Brain microvascular endothelial cell (primary cell): Measurements from ENCODE around the gene MAJIN.

Experiments
- DNase-seq: peaks from one replicate; pipeline ENCODE4 v3.0.0-alpha.2; 2020
- H3K27ac ChIP-seq: fragments of 250-450 bp; sonication (Bioruptor Pico); 2 replicates; pipeline ENCODE4 v1.5.1; 2020; ENCODE audit warnings: mild to moderate bottlenecking, moderate library complexity
- H3K27me3 ChIP-seq: fragments of 250-450 bp; sonication (Bioruptor Pico); replicated peaks from 2 replicates; pipeline ENCODE4 v1.5.1; 2020; ENCODE audit warnings: mild to moderate bottlenecking
- H3K36me3 ChIP-seq: fragments of 250-450 bp; sonication (Bioruptor Pico); replicated peaks from 2 replicates; pipeline ENCODE4 v1.5.1; 2020; ENCODE audit warnings: mild to moderate bottlenecking
- H3K4me3 ChIP-seq: 2 replicates; pipeline ENCODE4 v1.5.1; 2011; ENCODE audit warnings: low read depth, mild to moderate bottlenecking, control low read depth, low read length, moderate library complexity
- in situ Hi-C: cut with HindIII; loops from 2 replicates; pipeline ENCODE4 v1.10.0; 2017; ENCODE audit warnings: low sequenced_read_pairs, low pct_ligation_motif_present
- TF ChIP-seq, protein P1 (sequence below): IDR thresholded peaks from 2 replicates; pipeline ENCODE4 v1.5.1; 2011; ENCODE audit warnings: low read depth, mild to moderate bottlenecking, moderate library complexity, low read length, control low read depth, inconsistent platforms; ENCODE audit errors: missing control alignments

Gene MAJIN

DNA sequence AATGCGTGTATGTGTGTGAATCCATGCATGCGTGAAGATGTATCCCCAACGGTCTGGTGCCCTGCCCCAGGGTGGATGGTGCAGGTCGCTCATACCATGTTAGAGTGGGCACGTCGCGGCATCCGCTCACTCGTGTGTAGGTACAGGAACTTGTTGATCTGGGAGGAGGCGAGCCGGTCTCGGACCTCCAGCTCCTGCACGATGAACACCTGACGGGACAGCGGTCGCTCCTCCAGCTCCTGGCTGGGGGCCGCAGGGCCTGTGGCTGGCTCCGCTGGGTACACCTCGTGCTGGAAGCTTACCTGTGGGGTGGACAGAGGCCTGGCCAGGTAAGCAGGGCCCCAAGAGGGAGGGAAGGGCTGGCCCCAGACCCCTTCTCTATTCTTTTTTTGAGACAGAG, 73.4 kb downstream of the MAJIN start:
- H3K4me3 ChIP-seq, result no peak overlapping the region
- TF ChIP-seq, protein P1, sequence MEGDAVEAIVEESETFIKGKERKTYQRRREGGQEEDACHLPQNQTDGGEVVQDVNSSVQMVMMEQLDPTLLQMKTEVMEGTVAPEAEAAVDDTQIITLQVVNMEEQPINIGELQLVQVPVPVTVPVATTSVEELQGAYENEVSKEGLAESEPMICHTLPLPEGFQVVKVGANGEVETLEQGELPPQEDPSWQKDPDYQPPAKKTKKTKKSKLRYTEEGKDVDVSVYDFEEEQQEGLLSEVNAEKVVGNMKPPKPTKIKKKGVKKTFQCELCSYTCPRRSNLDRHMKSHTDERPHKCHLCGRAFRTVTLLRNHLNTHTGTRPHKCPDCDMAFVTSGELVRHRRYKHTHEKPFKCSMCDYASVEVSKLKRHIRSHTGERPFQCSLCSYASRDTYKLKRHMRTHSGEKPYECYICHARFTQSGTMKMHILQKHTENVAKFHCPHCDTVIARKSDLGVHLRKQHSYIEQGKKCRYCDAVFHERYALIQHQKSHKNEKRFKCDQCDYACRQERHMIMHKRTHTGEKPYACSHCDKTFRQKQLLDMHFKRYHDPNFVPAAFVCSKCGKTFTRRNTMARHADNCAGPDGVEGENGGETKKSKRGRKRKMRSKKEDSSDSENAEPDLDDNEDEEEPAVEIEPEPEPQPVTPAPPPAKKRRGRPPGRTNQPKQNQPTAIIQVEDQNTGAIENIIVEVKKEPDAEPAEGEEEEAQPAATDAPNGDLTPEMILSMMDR, result no peak
- H3K27me3 ChIP-seq, result no peaks in the 10 kb centered on the region
- in situ Hi-C loops, result no loop called here
- DNase-seq, result no peak
- no peak overlapping the region for H3K27ac ChIP-seq
- peaks cover 37% of the 10 kb centered on the region for H3K36me3 ChIP-seq

DNA sequence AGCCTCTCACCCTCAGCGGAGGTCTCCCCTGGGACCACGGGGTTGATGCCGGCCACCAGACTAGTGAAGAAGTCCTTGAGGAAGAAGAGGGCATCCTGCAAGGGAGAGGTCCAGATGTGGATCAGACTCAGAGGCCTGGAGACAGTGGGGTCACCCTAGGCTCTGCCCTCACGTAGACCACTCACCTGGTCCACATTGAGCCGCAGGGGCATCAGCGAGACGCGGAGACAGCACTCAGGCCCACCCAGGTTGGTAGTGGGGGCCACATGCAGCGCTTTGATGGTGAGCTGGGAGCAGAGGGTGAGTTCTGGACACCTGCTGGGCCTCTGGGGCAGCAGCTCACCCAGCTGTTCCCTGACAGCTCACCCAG, 73.8 kb downstream of the MAJIN start:
- TF ChIP-seq, protein P1, result no peak
- no peak overlapping the region for H3K4me3 ChIP-seq
- no peak overlapping the region for H3K27ac ChIP-seq
- DNase-seq, result no peak
- peaks cover 33% of the 10 kb centered on the region for H3K36me3 ChIP-seq
- no peaks in the 10 kb centered on the region for H3K27me3 ChIP-seq
- in situ Hi-C loops, result no loop called here

DNA sequence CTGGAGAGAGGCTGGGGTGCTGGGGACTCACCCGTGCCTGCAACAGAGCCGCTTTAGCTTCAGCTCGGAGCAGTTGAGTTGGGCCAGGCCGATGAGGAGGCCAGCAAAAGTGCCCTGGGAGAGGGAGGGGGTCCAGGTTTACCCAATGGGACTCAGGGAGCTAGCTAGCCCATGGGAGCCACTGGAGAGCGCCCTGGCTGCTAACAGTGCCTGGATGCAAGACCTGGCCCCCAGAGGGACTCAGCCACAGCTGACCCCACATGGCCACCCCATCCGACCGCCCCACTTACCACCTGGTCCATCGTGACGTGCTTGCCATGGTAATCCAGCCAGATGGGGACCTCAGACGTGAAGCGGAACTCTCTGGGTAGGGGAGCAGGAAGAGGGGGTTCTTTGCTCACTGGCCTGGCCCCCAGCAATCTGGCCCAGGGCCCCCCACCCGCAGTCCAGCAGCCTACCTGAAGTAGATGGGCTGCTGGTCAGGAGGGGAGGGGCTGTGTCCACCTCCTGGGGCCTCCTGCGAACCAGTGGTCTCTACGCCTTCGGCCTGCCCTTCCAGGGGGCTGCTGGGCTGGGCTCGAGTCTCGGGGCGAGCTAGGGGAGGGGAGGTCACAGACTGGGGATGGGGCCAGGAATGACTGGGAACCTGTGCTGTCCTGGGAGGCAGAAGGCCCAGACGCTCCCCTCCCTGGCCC, 74.4 kb downstream of the MAJIN start:
- Histone ChIP-seq H3K27ac (no peak overlapping the region), H3K4me3 (no peak overlapping the region), H3K27me3 (no peaks in the 10 kb centered on the region), H3K36me3 (peaks cover 31% of the 10 kb centered on the region)
- TF ChIP-seq, protein P1, result no peak
- no peak for DNase-seq
- in situ Hi-C loops, result no loop called here

DNA sequence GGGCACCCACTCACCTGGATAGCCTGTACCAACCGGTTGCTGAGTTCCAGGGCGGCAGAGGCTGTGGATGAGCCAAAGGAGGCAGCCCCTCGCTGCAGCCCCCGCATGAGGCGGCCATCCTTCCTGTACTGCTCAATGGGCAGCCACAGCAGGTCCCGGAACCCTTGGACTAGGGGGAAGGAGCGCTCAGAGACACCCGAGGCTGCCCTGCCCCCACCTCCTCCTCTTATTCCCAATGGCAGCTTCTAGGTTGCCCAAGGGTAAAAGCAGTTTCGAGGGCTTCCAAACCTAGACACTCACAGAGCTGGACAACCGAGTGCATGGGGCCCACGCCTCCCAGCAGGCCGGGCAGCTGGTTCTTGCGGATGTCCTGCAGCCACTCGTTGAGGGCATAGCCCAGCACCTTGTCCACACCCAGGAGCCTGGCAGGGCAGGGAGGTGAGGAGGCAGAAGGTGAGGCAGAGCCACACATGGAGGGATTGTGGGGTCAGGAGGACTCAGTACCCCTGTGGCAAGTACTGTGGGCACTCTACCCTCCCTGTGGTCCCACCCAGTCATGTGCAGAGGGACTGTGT, 75.4 kb downstream of the MAJIN start:
- Histone ChIP-seq H3K4me3 (no peak overlapping the region), H3K27me3 (no peaks in the 10 kb centered on the region), H3K27ac (no peak overlapping the region), H3K36me3 (peaks cover 24% of the 10 kb centered on the region)
- in situ Hi-C loops, result no loop called here
- DNase-seq, result no peak
- TF ChIP-seq, protein P1, result no peak

DNA sequence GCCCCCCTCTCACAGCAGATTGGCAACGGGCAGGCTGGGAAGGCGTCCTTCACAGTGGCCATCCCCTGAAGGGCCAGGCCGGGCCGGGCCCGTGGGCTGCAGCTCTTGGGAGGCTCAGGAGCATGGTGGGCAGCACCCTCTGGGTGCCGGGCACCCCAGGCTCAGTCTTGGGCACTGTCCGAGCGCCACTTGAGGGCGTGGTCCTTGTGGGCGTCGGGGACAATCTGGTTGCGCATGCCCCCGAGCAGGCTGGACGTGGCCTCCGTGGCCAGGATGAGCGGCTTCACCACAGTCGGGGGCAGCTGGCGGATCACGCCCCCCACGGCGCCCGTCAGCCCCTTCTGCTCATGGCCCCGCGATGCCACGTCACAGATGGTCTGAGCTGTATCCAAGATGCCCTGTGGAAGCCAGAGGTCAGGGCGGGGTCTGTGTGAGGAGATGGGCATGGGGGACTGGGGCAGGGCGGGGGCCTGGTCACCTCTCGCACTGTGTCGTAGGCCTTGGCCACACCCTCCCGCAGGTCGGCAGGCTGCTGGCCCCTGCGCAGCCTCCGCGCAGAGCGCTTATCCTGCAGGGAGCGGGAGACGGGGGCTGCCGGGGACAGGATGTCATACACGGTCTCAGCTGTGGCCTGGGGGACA, 77.0 kb downstream of the MAJIN start:
- H3K27me3 ChIP-seq, result no peaks in the 10 kb centered on the region
- no peak overlapping the region for H3K27ac ChIP-seq
- TF ChIP-seq, protein P1, result no peak
- H3K4me3 ChIP-seq, result no peak overlapping the region
- in situ Hi-C loops, result loop anchor here (5.0 kb wide), 1 partner anchor 48 kb away; no protein-coding TSS in a partner anchor
- H3K36me3 ChIP-seq, result peaks cover 15% of the 10 kb centered on the region
- no peak for DNase-seq
